ENCODE data around the gene CIP2A. TPM values are rescaled to one million over a fixed set of nuclear protein-coding genes. Genes with fewer than 3 reads are reported as not detected.
A peak's percentile ranks its signal among the peaks of the same experiment; 100 is the strongest.

The CIP2A gene
- total RNA-seq, 1 experiment from 2014 or later: 26.9 TPM

DNA sequence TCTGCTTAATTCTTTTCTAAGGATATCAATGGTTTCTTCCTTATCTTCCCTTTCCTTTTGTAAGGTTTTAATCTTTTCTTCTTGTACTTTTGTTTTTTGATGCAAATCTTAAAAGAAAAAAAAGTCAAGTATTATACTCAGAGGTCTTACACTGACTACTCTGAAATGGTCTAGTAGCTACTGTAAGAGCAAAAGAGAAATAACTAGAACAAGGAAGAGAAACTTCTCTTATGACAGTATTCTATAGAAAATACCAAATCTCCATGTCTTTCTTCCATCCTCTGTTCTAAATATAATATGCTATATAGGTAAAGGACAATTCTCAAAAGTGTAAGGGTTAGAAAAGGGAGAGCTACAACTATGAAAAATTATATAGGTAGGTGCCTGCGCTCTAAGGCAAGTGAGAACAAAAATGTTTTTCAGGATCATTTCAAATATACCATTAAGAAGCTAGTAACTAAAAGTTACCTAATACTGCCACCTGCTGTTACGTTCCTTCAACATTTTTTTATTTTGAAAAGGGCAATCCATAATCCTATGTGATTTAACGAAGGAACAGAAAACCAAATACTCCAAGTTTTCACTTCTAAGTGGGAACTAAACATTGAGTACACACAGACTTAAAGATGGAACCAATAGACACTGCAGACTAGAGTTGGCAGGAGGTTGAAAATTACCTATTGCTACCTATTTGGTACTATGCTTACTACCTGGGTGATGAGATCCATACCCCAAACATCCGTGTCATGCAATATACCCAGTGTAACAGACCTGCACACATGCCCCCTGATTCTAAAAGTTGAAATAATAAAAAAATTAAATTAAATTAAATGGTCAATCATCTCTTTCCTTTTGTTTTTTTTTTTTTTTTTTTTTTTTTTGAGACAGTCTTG, 36.7 kb downstream of the CIP2A start:
- Mint-ChIP-seq H3K27me3 (ENCODE audit: insufficient read depth, unreplicated experiment) (no peaks in the 10 kb centered on the region), H3K4me3 (ENCODE audit: unreplicated experiment) (no peak overlapping the region), H3K36me3 (ENCODE audit: insufficient read depth, unreplicated experiment) (peaks cover 27% of the 10 kb centered on the region), H3K4me1 (ENCODE audit: low read depth, unreplicated experiment) (peaks cover 22% of the 10 kb centered on the region), H3K9me3 (ENCODE audit: unreplicated experiment) (no peaks in the 10 kb centered on the region), H3K27ac (ENCODE audit: unreplicated experiment) (no peak overlapping the region)
- peak in 1 of 2 experiments; percentile 40 for DNase-seq
- Histone ChIP-seq H3K4me3 (ENCODE audit: low read depth, low read length) (no peak overlapping the region), H3K27me3 (replicated peaks; ENCODE audit: control insufficient read depth, insufficient read depth, low read length) (no peaks in the 10 kb centered on the region), H3K9me3 (no peaks in the 10 kb centered on the region), H3K36me3 (ENCODE audit: control insufficient read depth, insufficient read depth, low read length) (no peaks in the 10 kb centered on the region), H3K4me1 (peaks cover 36% of the 10 kb centered on the region)
- TF ChIP-seq, protein P1, sequence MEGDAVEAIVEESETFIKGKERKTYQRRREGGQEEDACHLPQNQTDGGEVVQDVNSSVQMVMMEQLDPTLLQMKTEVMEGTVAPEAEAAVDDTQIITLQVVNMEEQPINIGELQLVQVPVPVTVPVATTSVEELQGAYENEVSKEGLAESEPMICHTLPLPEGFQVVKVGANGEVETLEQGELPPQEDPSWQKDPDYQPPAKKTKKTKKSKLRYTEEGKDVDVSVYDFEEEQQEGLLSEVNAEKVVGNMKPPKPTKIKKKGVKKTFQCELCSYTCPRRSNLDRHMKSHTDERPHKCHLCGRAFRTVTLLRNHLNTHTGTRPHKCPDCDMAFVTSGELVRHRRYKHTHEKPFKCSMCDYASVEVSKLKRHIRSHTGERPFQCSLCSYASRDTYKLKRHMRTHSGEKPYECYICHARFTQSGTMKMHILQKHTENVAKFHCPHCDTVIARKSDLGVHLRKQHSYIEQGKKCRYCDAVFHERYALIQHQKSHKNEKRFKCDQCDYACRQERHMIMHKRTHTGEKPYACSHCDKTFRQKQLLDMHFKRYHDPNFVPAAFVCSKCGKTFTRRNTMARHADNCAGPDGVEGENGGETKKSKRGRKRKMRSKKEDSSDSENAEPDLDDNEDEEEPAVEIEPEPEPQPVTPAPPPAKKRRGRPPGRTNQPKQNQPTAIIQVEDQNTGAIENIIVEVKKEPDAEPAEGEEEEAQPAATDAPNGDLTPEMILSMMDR (IDR thresholded peaks at IDR 0.05; ENCODE audit: insufficient read depth in 1 of 2, low read depth in 1 of 2, low read length in 1 of 2, severe bottlenecking in 1 of 2, unreplicated experiment in 1 of 2): peak; percentile 27 to 36
- BruUV-seq (replicated peaks): no TSS peak
- intact Hi-C loops (cut with micrococcal nuclease; ENCODE audit: unreplicated experiment): loop anchor here (1.0 kb wide), 1 partner anchor 63 kb away; no protein-coding TSS in a partner anchor
- ChIA-PET POLR2A (interaction anchor here (0.9 to 1.0 kb wide), 2 partner anchors 36 to 37 kb away, joined by 3 to 4 read pairs; partner anchors contain the start of genes CIP2A and DZIP3), CTCF (interaction anchor here (0.7 to 1.4 kb wide), 6 partner anchors 52 to 266 kb away, joined by 3 to 4 read pairs (median 3); no protein-coding TSS in a partner anchor)

DNA sequence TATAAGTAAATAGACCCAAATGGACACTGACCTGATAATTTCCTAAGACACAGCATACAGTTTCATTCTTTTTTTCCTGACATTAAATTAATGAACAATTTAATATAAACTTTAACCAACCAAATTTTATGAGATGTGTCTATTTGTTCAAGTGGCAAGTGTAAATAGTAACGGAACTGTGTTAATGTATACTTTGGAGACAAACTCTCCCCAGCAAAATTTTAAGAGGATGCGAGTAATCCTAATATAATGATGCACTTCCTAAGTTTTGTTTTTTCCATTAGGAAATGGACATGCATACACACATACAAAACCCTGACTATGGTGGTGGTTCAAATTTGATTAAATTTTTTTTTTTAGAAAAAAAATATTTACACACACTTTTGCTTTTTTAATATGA, 40.4 kb downstream of the CIP2A start:
- Histone ChIP-seq H3K9me3 (no peaks in the 10 kb centered on the region), H3K27me3 (replicated peaks; ENCODE audit: control insufficient read depth, insufficient read depth, low read length) (no peaks in the 10 kb centered on the region), H3K4me3 (ENCODE audit: low read depth, low read length) (no peak overlapping the region), H3K4me1 (0 out of 2 replicates have a peak, but pooled peaks cover 6% of the 10 kb centered on the region), H3K36me3 (ENCODE audit: control insufficient read depth, insufficient read depth, low read length) (no peaks in the 10 kb centered on the region)
- ChIA-PET CTCF (no interaction called here), POLR2A (no interaction called here)
- H3K9me3 Mint-ChIP-seq (ENCODE audit: unreplicated experiment): no peaks in the 10 kb centered on the region
- BruUV-seq (replicated peaks): no TSS peak
- TF ChIP-seq, protein P1 (IDR thresholded peaks at IDR 0.05; ENCODE audit: insufficient read depth in 1 of 2, low read depth in 1 of 2, low read length in 1 of 2, severe bottlenecking in 1 of 2, unreplicated experiment in 1 of 2): no peak
- no peaks in the 10 kb centered on the region for H3K27me3 Mint-ChIP-seq (ENCODE audit: insufficient read depth, unreplicated experiment)
- no peak overlapping the region for H3K27ac Mint-ChIP-seq (ENCODE audit: unreplicated experiment)
- intact Hi-C loops (cut with micrococcal nuclease; ENCODE audit: unreplicated experiment): loop anchor here (1.0 kb wide), 1 partner anchor 60 kb away; no protein-coding TSS in a partner anchor
- peaks cover 23% of the 10 kb centered on the region for H3K36me3 Mint-ChIP-seq (ENCODE audit: insufficient read depth, unreplicated experiment)
- no peak overlapping the region for H3K4me3 Mint-ChIP-seq (ENCODE audit: unreplicated experiment)
- DNase-seq: no peak
- peaks cover 7% of the 10 kb centered on the region for H3K4me1 Mint-ChIP-seq (ENCODE audit: low read depth, unreplicated experiment)

DNA sequence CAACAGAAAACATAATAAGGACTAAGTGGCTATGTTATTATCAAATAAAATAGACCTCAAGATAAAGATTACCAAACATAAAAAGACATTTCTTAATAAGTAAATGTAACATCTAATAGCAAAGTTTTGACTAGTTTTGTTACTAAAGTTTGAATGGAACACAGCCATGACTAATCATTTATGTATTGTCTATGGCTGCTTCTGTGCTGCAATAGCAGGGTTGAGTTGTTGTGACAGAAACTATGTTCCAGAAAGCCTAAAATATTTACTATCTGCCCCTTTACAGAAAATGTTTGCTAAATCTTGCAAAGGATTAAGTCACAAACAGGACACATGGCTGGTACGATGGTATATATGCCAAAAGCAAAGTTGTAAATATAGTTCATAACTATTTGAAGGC, 40.9 kb downstream of the CIP2A start:
- H3K9me3 ChIP-seq: no peaks in the 10 kb centered on the region
- H3K27me3 ChIP-seq (replicated peaks; ENCODE audit: control insufficient read depth, insufficient read depth, low read length): no peaks in the 10 kb centered on the region
- Mint-ChIP-seq H3K4me3 (ENCODE audit: unreplicated experiment) (no peak overlapping the region), H3K36me3 (ENCODE audit: insufficient read depth, unreplicated experiment) (peaks cover 28% of the 10 kb centered on the region), H3K27me3 (ENCODE audit: insufficient read depth, unreplicated experiment) (no peaks in the 10 kb centered on the region), H3K9me3 (ENCODE audit: unreplicated experiment) (no peaks in the 10 kb centered on the region), H3K27ac (ENCODE audit: unreplicated experiment) (no peak overlapping the region), H3K4me1 (ENCODE audit: low read depth, unreplicated experiment) (peaks cover 7% of the 10 kb centered on the region)
- TF ChIP-seq, protein P1 (IDR thresholded peaks at IDR 0.05; ENCODE audit: insufficient read depth in 1 of 2, low read depth in 1 of 2, low read length in 1 of 2, severe bottlenecking in 1 of 2, unreplicated experiment in 1 of 2): no peak
- POLR2A ChIA-PET: no interaction called here
- H3K4me1 ChIP-seq: 0 out of 2 replicates have a peak, but pooled peaks cover 6% of the 10 kb centered on the region
- no peak overlapping the region for H3K4me3 ChIP-seq (ENCODE audit: low read depth, low read length)
- CTCF ChIA-PET: no interaction called here
- intact Hi-C loops (cut with micrococcal nuclease; ENCODE audit: unreplicated experiment): loop anchor here (1.0 kb wide), 1 partner anchor 59 kb away; no protein-coding TSS in a partner anchor
- H3K36me3 ChIP-seq (ENCODE audit: control insufficient read depth, insufficient read depth, low read length): no peaks in the 10 kb centered on the region
- DNase-seq: no peak
- no TSS peak for BruUV-seq (replicated peaks)

All from Caco-2 (cell line).